HepG2 (cell line): ENCODE measurements around the gene IRF2. TPM values are rescaled to one million over a fixed set of nuclear protein-coding genes. Genes with fewer than 3 reads are reported as not detected.

ENCODE experiments used
- ATAC-seq: fragments of 200-7000 bp; cut with Tn5 transposase; 3 replicates; pipeline ENCODE4 v1.9.1; 2020; ENCODE audit warnings: mild to moderate bottlenecking, moderate library complexity
- BruUV-seq: library from RNA; stranded (reverse); fragments of 400-500 nt; replicated peaks from 2 replicates; lab custom pipeline; 2021; lab: Mats Ljungman, UMichigan
- CTCF ChIA-PET: fragments of 300-600 bp; formaldehyde crosslinking; extraction: SDS; loops from one replicate; lab custom pipeline; 2021; ENCODE audit warnings: low total read pairs, inconsistent platforms, low intra/inter-chr PET ratio; lab: Yijun Ruan, JAX
- POLR2A ChIA-PET: fragments of 350-600 bp; sonication (Branson Sonifier 250); formaldehyde crosslinking; loops from one replicate; lab custom pipeline; 2020; ENCODE audit warnings: antibody characterized with exemption, inconsistent platforms; lab: Yijun Ruan, JAX
- DNase-seq: peaks from one replicate; pipeline ENCODE4 v3.0.0-alpha.2; 2015; ENCODE audit warnings: low spot score
- FAIRE-seq: peaks from 3 replicates; lab custom pipeline; 2011; peaks lifted over from hg19 to GRCh38; lab: Jason Lieb, UNC
- H2AFZ ChIP-seq: one replicate; pipeline ENCODE4 v1.6.1; 2011; ENCODE audit warnings: low read length, inconsistent platforms
- H3K27ac ChIP-seq: fragments of 300-600 bp; 3 replicates; pipeline ENCODE4 v1.8.0; 2011; ENCODE audit warnings: mixed run types, mild to moderate bottlenecking, mixed read lengths, low read length, inconsistent platforms; ENCODE audit not compliant: insufficient read depth; ENCODE audit errors: extremely low read length
- H3K27me3 ChIP-seq, 2 experiments: fragments of 200-600 bp in 1 of 2; 2 replicates in 1 of 2; 3 replicates in 1 of 2; pipeline versions ENCODE4 v1.6.0 to v1.8.0; 2011; ENCODE audit warnings: low read length in 2 of 2, mild to moderate bottlenecking in 2 of 2, moderate library complexity in 2 of 2, inconsistent platforms in 1 of 2; ENCODE audit not compliant: insufficient read depth in 2 of 2, control insufficient read depth in 1 of 2
- H3K36me3 ChIP-seq, 2 experiments: fragments of 200-600 bp in 1 of 2; replicated peaks in 1 of 2; 2 replicates in 1 of 2; 3 replicates in 1 of 2; pipeline versions ENCODE4 v1.5.1 to v1.8.0; 2011; ENCODE audit warnings: low read length in 2 of 2, inconsistent platforms in 1 of 2; ENCODE audit not compliant: insufficient read depth in 2 of 2, control insufficient read depth in 1 of 2
- H3K4me1 ChIP-seq: 2 replicates; pipeline ENCODE4 v1.5.1; 2012; ENCODE audit warnings: low read length, inconsistent platforms; ENCODE audit not compliant: insufficient read depth
- H3K4me2 ChIP-seq: 2 replicates; pipeline ENCODE4 v1.6.0; 2011; ENCODE audit warnings: low read depth, low read length, inconsistent platforms
- H3K4me3 ChIP-seq, 3 experiments: fragments of 200-600 bp in 1 of 3; sonication (generic), shearing (Covaris generic) in 1 of 3; replicated peaks in 1 of 3; 2 replicates each; pipeline ENCODE4 v1.5.1; 2011 to 2016; ENCODE audit warnings: low read length in 3 of 3, inconsistent platforms in 2 of 3, low read depth in 2 of 3, mild to moderate bottlenecking in 2 of 3, control low read depth in 1 of 3, mixed read lengths in 1 of 3; ENCODE audit not compliant: insufficient read depth in 1 of 3
- H3K79me2 ChIP-seq: one replicate; pipeline ENCODE4 v1.6.1; 2011; ENCODE audit warnings: low read length, inconsistent platforms; ENCODE audit not compliant: insufficient read depth
- H3K9ac ChIP-seq: 2 replicates; pipeline ENCODE4 v1.6.0; 2011; ENCODE audit warnings: mild to moderate bottlenecking, low read depth, low read length, inconsistent platforms; ENCODE audit not compliant: insufficient read depth
- H3K9me3 ChIP-seq: 2 replicates; pipeline ENCODE4 v1.5.1; 2012; ENCODE audit warnings: mild to moderate bottlenecking, low read length
- H4K20me1 ChIP-seq: 2 replicates; pipeline ENCODE4 v1.6.0; 2011; ENCODE audit warnings: inconsistent platforms, mild to moderate bottlenecking, low read length, moderate library complexity; ENCODE audit not compliant: insufficient read depth
- ARHGAP35 ChIP-seq: sonication (generic); formaldehyde crosslinking; IDR thresholded peaks from 2 replicates; pipeline ENCODE4 v1.9.0; 2022; ENCODE audit warnings: mild to moderate bottlenecking, inconsistent platforms, moderate library complexity, missing genetic modification reagents, borderline replicate concordance
- RBFOX2 ChIP-seq: fragments of 200-400 bp; formaldehyde crosslinking; IDR thresholded peaks from 2 replicates; pipeline ENCODE4 v1.6.1; 2017; ENCODE audit warnings: low read depth, mild to moderate bottlenecking, low read length
- SMARCC2 ChIP-seq: fragments of 450-650 bp; IDR thresholded peaks from 2 replicates; pipeline ENCODE4 v1.6.1; 2017; ENCODE audit warnings: antibody characterized with exemption, mild to moderate bottlenecking
- ZNF234 ChIP-seq: sonication (generic); formaldehyde crosslinking; conservative IDR thresholded peaks from 2 replicates; pipeline ENCODE4 v1.5.1; 2020; ENCODE audit warnings: mild to moderate bottlenecking, missing genetic modification reagents
- ZNF350 ChIP-seq: sonication (generic); formaldehyde crosslinking; IDR thresholded peaks from 2 replicates; pipeline ENCODE4 v1.4.0; 2020; ENCODE audit warnings: mild to moderate bottlenecking, low read depth, missing genetic modification reagents, borderline replicate concordance
- ZNF564 ChIP-seq: sonication (generic); formaldehyde crosslinking; IDR thresholded peaks from 2 replicates; pipeline ENCODE4 v1.8.1; 2023; ENCODE audit warnings: mild to moderate bottlenecking, missing genetic modification reagents
- ZNF646 ChIP-seq: sonication (generic); formaldehyde crosslinking; IDR thresholded peaks from 2 replicates; pipeline ENCODE4 v1.9.0; 2021; ENCODE audit warnings: mild to moderate bottlenecking, missing genetic modification reagents
- ZSCAN21 ChIP-seq: sonication (generic); formaldehyde crosslinking; IDR thresholded peaks from 2 replicates; pipeline ENCODE4 v1.8.0; 2022; ENCODE audit warnings: mild to moderate bottlenecking, missing genetic modification reagents, moderate library complexity, borderline replicate concordance
- ZSCAN25 ChIP-seq: sonication (generic); formaldehyde crosslinking; IDR thresholded peaks from 2 replicates; pipeline ENCODE4 v1.8.0; 2022; ENCODE audit warnings: mild to moderate bottlenecking, missing genetic modification reagents
- WGBS: methylation state at CpG from one replicate; pipeline ENCODE4 v1.1.6; 2017; ENCODE audit warnings: low lambda C conversion rate; 5-methylcytosine and 5-hydroxymethylcytosine counted together
- in situ Hi-C: cut with HindIII; loops from 2 replicates; pipeline ENCODE4 v1.10.0; 2017; ENCODE audit warnings: low pct_unique_long_range_greater_than_20kb; ENCODE audit not compliant: extremely low pct_ligation_motif_present
- intact Hi-C: fragments of 100-400 bp; cut with micrococcal nuclease; formaldehyde crosslinking; loops from one replicate; pipeline ENCODE4 v1.10.0; 2022; ENCODE audit not compliant: unreplicated experiment
- polyA plus RNA-seq, 8 experiments: library from polyadenylated mRNA; depleted of rRNA in 3 of 8; stranded (reverse) in 7 of 8; unstranded in 1 of 8; fragments of >200 nt; fragmentation: Illumina TruSeq in 4 of 8; extraction: Trizol in 4 of 8; gene quantifications; 2 replicates each; pipeline versions ENCODE4 v1.2.1 to v1.2.3, GENCODE V29; 2011 to 2016; ENCODE audit warnings: low read depth in 4 of 8, missing spikeins in 1 of 8, mixed read lengths in 1 of 8; ENCODE audit not compliant: insufficient read depth in 1 of 8
- total RNA-seq, 5 experiments: library from RNA; depleted of rRNA; stranded (reverse); fragments of >200 nt; fragmentation: Illumina TruSeq; extraction: Trizol; gene quantifications; 2 replicates each; pipeline ENCODE4 v1.2.3, GENCODE V29; 2016; ENCODE audit warnings: low read depth in 1 of 5

Gene IRF2
- total and polyA plus RNA-seq, 2 of the 13 experiments (the other 11 are each of a cell fraction or from before 2014, with no cell fraction given) = 15.5 to 28.8 TPM

DNA sequence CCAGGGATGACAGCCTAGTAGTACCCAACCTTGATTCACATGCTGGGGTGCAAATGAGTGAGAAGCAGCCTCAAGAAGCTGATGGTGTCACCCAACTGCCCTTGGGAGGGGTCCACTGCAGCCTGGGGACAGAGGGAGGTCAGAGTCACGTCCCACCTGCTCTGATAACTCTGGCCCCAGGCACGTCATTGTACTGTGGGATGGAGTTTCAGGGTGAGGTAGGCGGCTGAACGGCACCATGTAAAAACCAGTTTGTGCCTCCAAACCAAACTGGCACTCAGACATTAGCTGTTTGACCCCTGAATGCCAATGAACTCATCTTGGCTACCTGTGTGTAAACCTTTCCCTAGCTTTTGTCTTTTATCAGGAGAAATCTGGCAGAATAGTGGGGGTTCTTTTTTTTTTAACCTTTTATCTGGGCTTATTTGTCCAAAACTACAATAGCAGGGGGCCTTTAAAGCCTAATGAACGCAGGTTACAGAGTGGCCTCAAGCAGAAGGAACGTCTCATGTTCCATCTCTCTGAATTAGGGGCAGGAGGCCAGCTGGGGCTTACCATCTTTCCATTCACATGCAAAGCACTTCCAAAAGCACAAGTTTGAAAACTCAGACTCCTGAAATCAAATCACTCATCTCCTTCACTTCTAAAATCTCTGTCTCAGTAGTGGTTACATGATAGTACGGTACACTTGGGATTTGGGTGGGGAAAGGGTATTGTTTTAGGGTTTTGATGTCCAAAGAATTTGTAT, 89.4 kb downstream of the IRF2 start:
- Histone ChIP-seq H2AFZ (no peak overlapping the region), H4K20me1 (no peaks in the 10 kb centered on the region), H3K4me2 (peak overlapping the region; percentile 78), H3K9me3 (no peaks in the 10 kb centered on the region), H3K27me3 (no peaks in the 10 kb centered on the region), H3K4me3 (peak overlapping the region in 1 of 3 experiments; percentile 48; a peak in 2 of 6 replicates), H3K9ac (peak overlapping the region; percentile 37; the same call in 1 of the 2 replicates), H3K79me2 (no peaks in the 10 kb centered on the region), H3K4me1 (peaks cover 61% of the 10 kb centered on the region), H3K36me3 (peaks cover 8 to 18% of the 10 kb centered on the region in 2 experiments; a peak in 4 of 5 replicates), H3K27ac (peak overlapping the region; percentile 63)
- FAIRE-seq (peak; percentile 40), DNase-seq (no peak), ATAC-seq (peak; percentile 33)
- WGBS = 46% methylated on average over 7 of the region's 7 CpGs
- POLR2A ChIA-PET = interaction anchor here (0.9 to 2.5 kb wide), 4 partner anchors 19 to 55 kb away, joined by 3 to 9 read pairs (median 6); no protein-coding TSS in a partner anchor
- in situ Hi-C loops = no loop called here
- CTCF ChIA-PET = no interaction called here
- intact Hi-C loops = loop anchor here (1.0 to 2.0 kb wide), 6 partner anchors 20 to 152 kb away; no protein-coding TSS in a partner anchor
- no TSS peak for BruUV-seq
- TF ChIP-seq SMARCC2 (no peak), ARHGAP35 (CRISPR knock-in tag) (no peak), ZNF350 (CRISPR knock-in tag) (no peak), ZSCAN21 (CRISPR knock-in tag) (0 out of 2 replicates have a peak, but pooled peaks have one; percentile 12), ZSCAN25 (CRISPR knock-in tag) (0 out of 2 replicates have a peak, but pooled peaks have one; percentile 37), ZNF564 (CRISPR knock-in tag) (0 out of 2 replicates have a peak, but pooled peaks have one; percentile 11), RBFOX2 (no peak), ZNF234 (0 out of 2 replicates have a peak, but pooled peaks have one; percentile 38), ZNF646 (CRISPR knock-in tag) (no peak)
